DMS153 treated with DMSO at 0.1 percent for 48 hours (cell line): ENCODE results near the gene SYCE1L.
"Not testable (repeated sequence)": the region's sequence is repeated elsewhere in the genome, so short reads cannot be mapped to it uniquely, and the experiment has no call there.

Experiments used
- DNase-seq: peaks from one replicate; lab custom pipeline; 2025; ENCODE audit not compliant: unreplicated experiment; lab: John Stamatoyannopoulos, UW

Gene SYCE1L, protein sequence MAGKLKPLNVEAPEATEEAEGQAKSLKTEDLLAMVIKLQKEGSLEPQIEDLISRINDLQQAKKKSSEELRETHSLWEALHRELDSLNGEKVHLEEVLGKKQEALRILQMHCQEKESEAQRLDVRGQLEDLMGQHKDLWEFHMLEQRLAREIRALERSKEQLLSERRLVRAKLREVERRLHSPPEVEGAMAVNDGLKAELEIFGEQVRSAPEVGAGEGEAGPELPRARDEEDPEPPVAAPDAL

DNA sequence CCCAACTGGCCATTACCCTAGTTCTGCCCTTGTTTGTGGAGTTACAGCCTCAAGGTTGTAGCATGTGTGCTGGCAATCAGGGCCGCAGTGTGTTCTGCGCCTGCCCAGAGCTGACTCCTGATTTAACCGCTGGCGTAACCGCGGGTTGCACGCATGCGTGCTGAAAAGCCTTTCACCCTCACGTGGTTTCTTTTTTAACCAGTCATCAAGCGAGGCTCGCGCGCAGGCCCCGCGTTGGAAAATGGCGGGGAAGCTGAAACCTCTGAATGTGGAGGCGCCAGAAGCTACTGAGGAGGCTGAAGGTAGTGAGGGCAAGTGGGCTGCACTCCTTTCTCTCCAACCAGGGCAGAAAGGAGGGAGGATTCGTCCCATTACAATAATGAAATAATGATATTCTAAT, at the start of gene SYCE1L:
Gene SYCE1L, plus strand, starts transcription at position 198 of the 400 bp plus-strand sequence. Its CDS starts 44 bp downstream, at position 242.
- no peak for DNase-seq

- DNase-seq, result no peak
These were observed 41.7 kb upstream of the SYCE1L start for GRCh38 chr16:77157346-77158058.

GRCh38 chr16:77158293-77158692, 40.9 kb upstream of the SYCE1L start:
- no peak for DNase-seq

DNA sequence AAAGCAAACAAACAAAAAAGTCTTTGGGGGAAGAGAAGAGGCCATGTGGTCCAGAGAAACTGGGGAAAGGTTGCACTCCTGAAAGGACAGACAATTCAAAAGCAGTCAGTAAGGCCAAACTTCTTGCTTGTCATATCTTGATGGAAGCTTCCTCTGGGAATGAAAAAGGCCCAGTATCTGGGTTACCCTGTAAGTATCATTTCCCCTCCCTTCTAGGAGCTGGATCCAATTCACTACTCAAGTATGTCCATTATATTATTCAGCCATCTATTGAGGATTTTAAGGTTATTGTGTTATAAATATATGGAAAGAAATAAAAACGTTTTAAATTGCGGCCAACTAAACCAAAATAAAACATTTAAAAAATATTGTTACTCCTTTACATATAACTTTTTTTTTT, 34.2 kb upstream of the SYCE1L start:
- no peak for DNase-seq

GRCh38 chr16:77165536-77166236, 33.5 kb upstream of the SYCE1L start:
- DNase-seq, result not testable (repeated sequence)

GRCh38 chr16:77166726-77167125, 32.5 kb upstream of the SYCE1L start:
- no peak for DNase-seq

GRCh38 chr16:77168901-77169300, 30.3 kb upstream of the SYCE1L start:
- DNase-seq, result no peak

GRCh38 chr16:77169650-77170236, 29.5 kb upstream of the SYCE1L start:
- peak; percentile 27 for DNase-seq

- no peak for DNase-seq
These were observed 28.4 kb upstream of the SYCE1L start for GRCh38 chr16:77170805-77171204.

DNA sequence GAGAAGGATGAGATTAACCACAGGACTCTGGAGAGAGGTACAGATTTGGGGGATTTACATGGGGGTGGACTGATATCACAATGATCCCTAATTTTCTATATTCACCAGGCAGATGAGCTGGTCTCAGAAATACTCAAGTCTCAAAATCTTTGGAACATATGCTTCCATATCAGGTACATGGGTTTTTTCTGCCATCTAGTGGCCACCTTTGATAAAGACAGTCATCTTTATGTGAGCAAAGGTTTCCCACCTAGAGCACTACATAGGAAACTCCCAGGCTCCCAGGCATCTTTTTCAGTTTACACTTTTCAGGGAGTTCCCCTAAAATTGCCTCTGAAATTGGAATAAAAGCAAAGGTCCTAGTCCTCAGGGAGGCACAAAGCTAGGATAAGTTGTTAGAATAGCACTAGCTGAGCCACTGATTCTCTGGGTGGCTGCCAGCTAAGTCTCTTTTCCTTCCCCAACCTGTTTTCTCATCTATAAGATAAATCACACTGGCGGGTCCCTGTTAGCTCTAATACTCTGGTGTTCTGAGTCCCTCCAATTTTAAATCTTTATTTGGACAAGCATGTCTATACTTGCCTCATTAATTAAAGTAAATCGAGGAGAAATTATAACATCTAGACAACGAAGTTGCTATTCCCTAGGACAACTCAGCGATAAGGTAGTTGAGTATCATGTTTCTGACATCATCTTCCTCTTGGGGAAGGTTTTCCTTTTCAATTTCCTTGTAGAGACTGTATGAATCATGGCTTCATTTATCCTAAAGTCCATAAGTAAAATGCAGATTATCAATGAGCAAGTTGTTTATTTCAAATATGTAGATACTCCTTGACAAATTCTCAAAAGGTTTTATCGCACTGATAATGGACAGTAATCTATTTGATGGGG, 27.2 kb upstream of the SYCE1L start:
- peak; percentile 63 for DNase-seq

DNA sequence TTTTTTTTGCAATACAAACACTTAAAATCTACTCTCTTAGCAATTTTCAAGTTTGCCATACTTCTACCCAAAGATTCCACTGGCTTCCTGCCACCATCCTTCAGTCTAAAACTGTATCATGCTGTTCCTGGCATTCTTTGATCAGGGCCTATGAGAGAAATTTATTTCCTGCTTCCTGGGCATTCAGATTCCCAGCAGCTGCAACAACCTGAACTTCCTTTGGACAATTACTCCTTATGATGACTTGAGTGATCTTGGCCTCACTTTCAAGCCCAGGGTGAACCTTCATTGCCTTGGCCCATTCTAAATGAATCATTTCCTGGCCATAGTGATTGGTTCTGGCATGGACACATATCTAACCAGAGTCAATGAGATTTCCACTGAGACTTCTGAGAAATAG, 26.3 kb upstream of the SYCE1L start:
- no peak for DNase-seq

DNA sequence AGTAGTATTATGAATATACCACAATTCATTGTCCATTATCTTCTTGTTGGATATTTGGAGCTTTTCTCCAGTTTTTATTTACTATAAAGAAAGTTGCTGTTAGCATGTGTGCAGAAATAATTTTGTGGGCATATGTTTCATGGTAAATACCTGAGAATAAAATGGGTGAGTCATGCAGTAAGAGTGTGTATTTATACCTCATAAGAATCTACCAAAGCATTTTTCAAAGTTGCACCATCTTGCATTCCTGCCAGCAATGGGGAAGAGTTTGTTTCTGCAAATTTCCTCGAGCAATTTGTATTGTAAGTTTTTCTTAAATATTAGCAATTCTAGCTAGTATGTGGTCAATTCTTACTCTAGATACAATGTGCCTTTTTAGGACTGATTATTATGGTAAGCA, 16.1 kb upstream of the SYCE1L start:
- no peak for DNase-seq

DNA sequence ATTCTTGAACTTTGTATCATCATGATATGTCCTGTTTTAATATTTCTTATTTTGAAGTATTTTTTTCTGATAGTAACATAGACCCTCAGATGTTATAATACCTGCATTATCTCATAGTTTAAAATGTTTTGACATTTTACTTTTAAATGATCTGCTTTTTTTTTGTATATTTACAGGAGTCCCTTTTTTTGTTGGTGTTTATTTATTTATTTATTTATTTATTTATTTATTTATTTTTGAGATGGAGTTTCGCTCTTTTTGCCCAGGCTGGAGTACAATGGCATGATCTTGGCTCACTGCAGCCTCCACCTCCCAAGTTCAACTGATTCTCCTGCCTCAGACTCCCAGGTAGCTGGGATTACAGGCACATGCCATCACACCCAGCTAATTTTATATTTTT, 12.9 kb upstream of the SYCE1L start:
- not testable (repeated sequence) for DNase-seq

GRCh38 chr16:77190190-77190477, 9.1 kb upstream of the SYCE1L start:
- no peak for DNase-seq

DNA sequence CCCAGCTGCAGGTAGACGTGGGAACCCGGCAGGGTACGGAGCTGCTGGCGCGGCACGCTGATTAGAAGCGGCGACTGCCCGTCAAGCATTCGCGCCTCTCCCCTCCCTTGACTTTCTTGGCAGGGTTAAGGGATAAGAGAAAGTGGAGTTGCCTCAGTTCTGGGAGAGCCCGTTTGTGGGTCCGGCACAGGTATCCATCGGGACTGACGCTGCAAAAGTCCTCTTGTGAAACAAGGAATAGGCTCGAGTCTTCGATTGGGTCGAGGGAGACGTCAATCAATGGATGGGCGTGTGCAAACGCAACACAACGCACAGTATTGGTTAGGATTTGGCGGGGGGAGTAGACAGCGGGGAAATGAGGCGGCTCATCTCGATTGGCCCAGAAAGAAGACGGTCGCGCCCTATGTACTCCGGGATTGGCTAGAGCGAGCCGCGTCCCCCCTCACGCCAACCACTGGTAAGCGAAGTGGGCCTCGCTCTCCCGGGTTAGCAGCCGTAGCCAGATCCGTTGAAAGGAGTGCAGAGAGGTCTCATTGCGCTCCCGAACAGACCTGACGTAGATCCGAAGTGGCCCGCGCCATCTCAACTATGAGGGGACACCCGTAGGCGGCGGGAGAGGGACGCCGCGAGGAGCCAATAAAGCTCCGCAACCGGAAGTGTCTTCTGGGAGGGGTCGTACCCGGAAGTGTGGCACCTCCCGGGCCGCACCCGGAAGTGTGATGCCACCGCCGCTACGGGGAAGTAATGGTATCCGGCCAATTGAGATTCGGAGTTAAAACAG, 8.5 kb upstream of the SYCE1L start, which contains the start of gene MON1B:
Gene MON1B, plus strand, starts transcription at position 713 of the 781 bp plus-strand sequence. CDS start 296 bp downstream, outside the sequence.
- DNase-seq, result peak; percentile 95

- DNase-seq, result no peak
These were observed 7.8 kb upstream of the SYCE1L start for GRCh38 chr16:77191259-77191969.

GRCh38 chr16:77193377-77193776, 5.8 kb upstream of the SYCE1L start:
- DNase-seq, result no peak

- DNase-seq, result no peak
These were observed 4.6 kb upstream of the SYCE1L start for GRCh38 chr16:77194295-77195231.
